HCT116 (cell line): Measurements from ENCODE around the gene PDLIM5. TPM values are rescaled to one million over a fixed set of nuclear protein-coding genes. Genes with fewer than 3 reads are reported as not detected.

Source experiments
- ATAC-seq: fragments of 200-7000 bp; cut with Tn5 transposase; 2 replicates; pipeline ENCODE4 v1.9.1; 2020; ENCODE audit warnings: mild to moderate bottlenecking, moderate library complexity
- BruUV-seq: library from RNA; stranded (reverse); fragments of 400-500 nt; replicated peaks from 2 replicates; lab custom pipeline; 2021; lab: Mats Ljungman, UMichigan
- CTCF ChIA-PET: fragments of 300-600 bp; sonication (Branson Sonifier 250); formaldehyde crosslinking; loops from one replicate; lab custom pipeline; 2021; ENCODE audit warnings: antibody characterized with exemption; lab: Charles Lee
- POLR2A ChIA-PET: fragments of 300-600, 350-600 bp; sonication (Branson Sonifier 250); formaldehyde crosslinking; loops from one replicate; lab custom pipeline; 2021; ENCODE audit warnings: antibody characterized with exemption; lab: Charles Lee
- RAD21 ChIA-PET, 2 experiments: fragments of 300-600 bp; sonication (Branson Sonifier 250); formaldehyde crosslinking; loops; one replicate each; lab custom pipeline; 2023; ENCODE audit warnings: low total read pairs in 2 of 2; ENCODE audit not compliant: uncharacterized antibody in 2 of 2, unreplicated experiment in 2 of 2, low non-redundant PET in 1 of 2; lab: Charles Lee
- DNase-seq: peaks from one replicate; pipeline ENCODE4 v3.0.0-alpha.2; 2010; ENCODE audit warnings: low read depth, low spot score
- H2AFZ ChIP-seq: fragments of 200-600 bp; shearing (Covaris generic), sonication (generic); 2 replicates; pipeline ENCODE4 v1.6.1; 2017; ENCODE audit warnings: low read depth, mixed run types, mixed read lengths, antibody characterized with exemption, low read length; ENCODE audit not compliant: poor library complexity, severe bottlenecking
- H3K27ac ChIP-seq: 2 replicates; pipeline ENCODE4 v1.5.1; 2012; ENCODE audit warnings: low read depth, low read length
- H3K27me3 ChIP-seq: fragments of 200-600 bp; sonication (generic); 2 replicates; pipeline ENCODE4 v1.6.1; 2016; ENCODE audit warnings: mixed run types, low read length, mixed read lengths; ENCODE audit not compliant: insufficient read depth
- H3K36me3 ChIP-seq, 2 experiments: fragments of 200-500 bp in 1 of 2; fragments of 200-600 bp in 1 of 2; sonication (Bioruptor generic) in 1 of 2; sonication (generic) in 1 of 2; 2 replicates each; pipeline versions ENCODE4 v1.5.1 to v1.6.1; 2014 to 2016; ENCODE audit warnings: low read length in 2 of 2, inconsistent platforms in 1 of 2, mixed read lengths in 1 of 2, mixed run types in 1 of 2; ENCODE audit not compliant: insufficient read depth in 2 of 2, control insufficient read depth in 1 of 2
- H3K4me1 ChIP-seq, 2 experiments: fragments of 200-600 bp in 1 of 2; sonication (generic) in 1 of 2; 2 replicates each; pipeline versions ENCODE4 v1.5.1 to v1.6.1; 2012 to 2017; ENCODE audit warnings: low read length in 2 of 2, inconsistent platforms in 1 of 2, mild to moderate bottlenecking in 1 of 2, mixed read lengths in 1 of 2, mixed run types in 1 of 2, moderate library complexity in 1 of 2; ENCODE audit not compliant: insufficient read depth in 2 of 2, control insufficient read depth in 1 of 2
- H3K4me2 ChIP-seq: fragments of 200-600 bp; sonication (generic); 2 replicates; pipeline ENCODE4 v1.6.1; 2017; ENCODE audit warnings: mixed run types, low read length, mixed read lengths
- H3K4me3 ChIP-seq, 2 experiments: fragments of 200-600 bp in 1 of 2; sonication (generic) in 1 of 2; replicated peaks in 1 of 2; 2 replicates each; pipeline ENCODE4 v1.5.1; 2011 to 2016; ENCODE audit warnings: low read length in 2 of 2, control low read depth in 1 of 2, low read depth in 1 of 2, mild to moderate bottlenecking in 1 of 2, mixed read lengths in 1 of 2, mixed run types in 1 of 2
- H3K79me2 ChIP-seq: fragments of 200-600 bp; sonication (generic); 2 replicates; pipeline ENCODE4 v1.6.1; 2017; ENCODE audit warnings: mild to moderate bottlenecking, mixed run types, low read length, moderate library complexity, mixed read lengths; ENCODE audit not compliant: insufficient read depth
- H3K9ac ChIP-seq: fragments of 200-600 bp; sonication (generic); 2 replicates; pipeline ENCODE4 v1.6.1; 2016; ENCODE audit warnings: low read length, mixed read lengths
- H3K9me2 ChIP-seq: fragments of 200-600 bp; sonication (generic), shearing (Covaris generic); 2 replicates; pipeline ENCODE4 v1.6.1; 2017; ENCODE audit warnings: mixed run types, mild to moderate bottlenecking, moderate library complexity; ENCODE audit not compliant: insufficient read depth
- H3K9me3 ChIP-seq, 2 experiments: fragments of 200-500 bp in 1 of 2; fragments of 200-600 bp in 1 of 2; sonication (Bioruptor generic) in 1 of 2; sonication (generic) in 1 of 2; 2 replicates each; pipeline ENCODE4 v1.6.1; 2014 to 2017; ENCODE audit warnings: low read length in 2 of 2, mixed read lengths in 2 of 2, inconsistent platforms in 1 of 2, low read depth in 1 of 2, mild to moderate bottlenecking in 1 of 2, mixed run types in 1 of 2, moderate library complexity in 1 of 2; ENCODE audit not compliant: control insufficient read depth in 1 of 2, insufficient read depth in 1 of 2
- H4K20me1 ChIP-seq: fragments of 200-600 bp; sonication (generic), shearing (Covaris generic); 2 replicates; pipeline ENCODE4 v1.6.1; 2017; ENCODE audit warnings: mixed run types, mild to moderate bottlenecking, moderate library complexity; ENCODE audit not compliant: insufficient read depth
- ATF3 ChIP-seq: IDR thresholded peaks from 2 replicates; pipeline ENCODE4 v1.6.1; 2012
- CBX3 ChIP-seq: IDR thresholded peaks from 2 replicates; pipeline ENCODE4 v1.6.1; 2012; ENCODE audit warnings: low read depth
- CEBPB ChIP-seq: IDR thresholded peaks from 2 replicates; pipeline ENCODE4 v1.6.1; 2012; ENCODE audit warnings: low read depth
- CTCF ChIP-seq, 3 experiments: fragments of 200-600 bp in 1 of 3; sonication (generic) in 1 of 3; IDR thresholded peaks in 2 of 3; conservative IDR thresholded peaks in 1 of 3; 2 replicates each; pipeline ENCODE4 v1.5.1; 2012 to 2017; ENCODE audit warnings: low read depth in 2 of 3, low read length in 2 of 3, antibody characterized with exemption in 1 of 3, borderline replicate concordance in 1 of 3, control low read depth in 1 of 3, mild to moderate bottlenecking in 1 of 3, mixed read lengths in 1 of 3, mixed run types in 1 of 3, moderate library complexity in 1 of 3; ENCODE audit not compliant: insufficient read depth in 1 of 3
- EGR1 ChIP-seq: IDR thresholded peaks from 2 replicates; pipeline ENCODE4 v1.6.1; 2012; ENCODE audit warnings: low read depth
- ELF1 ChIP-seq: IDR thresholded peaks from 2 replicates; pipeline ENCODE4 v1.6.1; 2012; ENCODE audit warnings: low read depth, borderline replicate concordance
- EZH2 ChIP-seq: fragments of 200-600 bp; sonication (generic); IDR thresholded peaks from 2 replicates; pipeline ENCODE4 v1.6.1; 2017; ENCODE audit warnings: antibody characterized with exemption, mixed run types
- EZH2phosphoT487 ChIP-seq: fragments of 200-600 bp; IDR thresholded peaks from 2 replicates; pipeline ENCODE4 v1.6.1; 2018; ENCODE audit warnings: antibody characterized with exemption, borderline replicate concordance
- FOSL1 ChIP-seq: IDR thresholded peaks from 2 replicates; pipeline ENCODE4 v1.6.1; 2012; ENCODE audit warnings: low read depth
- JUND ChIP-seq: IDR thresholded peaks from 2 replicates; pipeline ENCODE4 v1.6.1; 2012
- MAX ChIP-seq: IDR thresholded peaks from 2 replicates; pipeline ENCODE4 v1.6.1; 2012
- POLR2A ChIP-seq: IDR thresholded peaks from 2 replicates; pipeline ENCODE4 v1.7.0; 2011; ENCODE audit warnings: borderline replicate concordance; ENCODE audit not compliant: insufficient read depth, insufficient read length; ENCODE audit errors: extremely low read depth
- POLR2AphosphoS5 ChIP-seq: IDR thresholded peaks from 2 replicates; pipeline ENCODE4 v1.6.1; 2011; ENCODE audit warnings: mild to moderate bottlenecking, low read depth, low read length, moderate library complexity
- SP1 ChIP-seq: IDR thresholded peaks from 2 replicates; pipeline ENCODE4 v1.6.1; 2012; ENCODE audit warnings: low read depth
- SRF ChIP-seq: IDR thresholded peaks from 2 replicates; pipeline ENCODE4 v1.6.1; 2012; ENCODE audit warnings: low read depth
- ZFX ChIP-seq: fragments of 450-650 bp; IDR thresholded peaks from 2 replicates; pipeline ENCODE4 v1.6.1; 2017
- ZNF274 ChIP-seq: fragments of 200-500 bp; sonication (Bioruptor generic); IDR thresholded peaks from 2 replicates; pipeline ENCODE4 v1.6.1; 2014; ENCODE audit warnings: mild to moderate bottlenecking, low read depth, low read length, inconsistent platforms
- intact Hi-C: fragments of 100-400 bp; cut with micrococcal nuclease; formaldehyde crosslinking; loops from 2 replicates; pipeline ENCODE4 v1.10.0; 2022
- total RNA-seq: library from RNA; stranded (reverse); gene quantifications from one replicate; pipeline ENCODE4 v1.2.1, GENCODE V29; 2021; ENCODE audit not compliant: unreplicated experiment

Gene PDLIM5
- total RNA-seq, 1 experiment from 2014 or later, result 130 TPM

GRCh38 chr4:94469221-94469784 is 17.6 kb downstream of the PDLIM5 start:
- ChIA-PET POLR2A (no interaction called here), RAD21 (no interaction called here), CTCF (no interaction called here)
- H3K9me2 ChIP-seq, result no peaks in the 10 kb centered on the region
- no peak overlapping the region for H3K27ac ChIP-seq
- no peaks in the 10 kb centered on the region for H3K36me3 ChIP-seq
- TF ChIP-seq ATF3, result no peak
- TF ChIP-seq EZH2phosphoT487, result no peak
- TF ChIP-seq CBX3, result no peak
- no peak for TF ChIP-seq FOSL1
- TF ChIP-seq ZFX, result no peak
- no peak for TF ChIP-seq EZH2
- TF ChIP-seq CTCF (IDR thresholded peaks at IDR 0.05 in 2 of 3, conservative IDR thresholded peaks at IDR 0.05 in 1 of 3; ENCODE audit: borderline replicate concordance in 1 of 3, insufficient read depth in 1 of 3, low read depth in 2 of 3, low read length in 2 of 3), result no peak
- TF ChIP-seq POLR2A, result no peak
- no peak for TF ChIP-seq MAX
- no peak for TF ChIP-seq ELF1
- no peak for TF ChIP-seq EGR1
- no peak for TF ChIP-seq SRF
- TF ChIP-seq CEBPB, result no peak
- no peak for TF ChIP-seq POLR2AphosphoS5
- no peak for TF ChIP-seq JUND
- no peak for TF ChIP-seq ZNF274
- TF ChIP-seq SP1, result no peak
- H3K4me1 ChIP-seq, result peaks cover 22 to 26% of the 10 kb centered on the region in 2 experiments
- H3K9ac ChIP-seq, result no peak overlapping the region
- no TSS peak for BruUV-seq
- H3K27me3 ChIP-seq, result no peaks in the 10 kb centered on the region
- no peak overlapping the region for H2AFZ ChIP-seq
- no peaks in the 10 kb centered on the region for H3K9me3 ChIP-seq
- ATAC-seq, result no peak
- H3K4me3 ChIP-seq, result no peak overlapping the region
- no peaks in the 10 kb centered on the region for H4K20me1 ChIP-seq
- no peak overlapping the region for H3K4me2 ChIP-seq
- H3K79me2 ChIP-seq, result peaks cover 89% of the 10 kb centered on the region
- no peak for DNase-seq
- intact Hi-C loops, result no loop called here
